Measurements from ENCODE around the gene ADAMTS14. TPM values are rescaled to one million over a fixed set of nuclear protein-coding genes. Genes with fewer than 3 reads are reported as not detected.
"Not testable (repeated sequence)": the region's sequence is repeated elsewhere in the genome, so short reads cannot be mapped to it uniquely, and the experiment has no call there.

ADAMTS14 gene
- total RNA-seq, 1 donor from 2014 or later = 0.64 TPM

- ATAC-seq = no peak
These were observed 84.5 kb downstream of the ADAMTS14 start for GRCh38 chr10:70756700-70757360.

- no peak for ATAC-seq
These were observed 85.5 kb downstream of the ADAMTS14 start for GRCh38 chr10:70757856-70758255.

GRCh38 chr10:70758757-70759514 lies 86.6 kb downstream of the ADAMTS14 start:
- ATAC-seq = peak; percentile 39

GRCh38 chr10:70759781-70760180 lies 87.5 kb downstream of the ADAMTS14 start:
- ATAC-seq = peak; percentile 80

- ATAC-seq = peak; percentile 3
These were observed 88.0 kb downstream of the ADAMTS14 start for GRCh38 chr10:70760271-70760787.

GRCh38 chr10:70761031-70761601 lies 88.8 kb downstream of the ADAMTS14 start:
- ATAC-seq = no peak

GRCh38 chr10:70761727-70762350 lies 89.5 kb downstream of the ADAMTS14 start:
- ATAC-seq = peak; percentile 4

- ATAC-seq = no peak
These were observed 90.3 kb downstream of the ADAMTS14 start for GRCh38 chr10:70762441-70763175.

- ATAC-seq = no peak
These were observed 91.3 kb downstream of the ADAMTS14 start for GRCh38 chr10:70763567-70763966.

GRCh38 chr10:70765794-70766594 lies 93.7 kb downstream of the ADAMTS14 start:
- no peak for ATAC-seq

- ATAC-seq = not testable (repeated sequence)
These were observed 95.8 kb downstream of the ADAMTS14 start for GRCh38 chr10:70768026-70768685.

- ATAC-seq = peak; percentile 60
These were observed 96.8 kb downstream of the ADAMTS14 start for GRCh38 chr10:70769121-70769520.

GRCh38 chr10:70770001-70770400 lies 97.7 kb downstream of the ADAMTS14 start:
- ATAC-seq = no peak

GRCh38 chr10:70770516-70770915 lies 98.2 kb downstream of the ADAMTS14 start:
- not testable (repeated sequence) for ATAC-seq

- ATAC-seq = no peak
These were observed 99.2 kb downstream of the ADAMTS14 start for GRCh38 chr10:70771311-70772194.

GRCh38 chr10:70772627-70773026 lies 100.3 kb downstream of the ADAMTS14 start:
- ATAC-seq = no peak

GRCh38 chr10:70773461-70773860 lies 101.2 kb downstream of the ADAMTS14 start:
- ATAC-seq = no peak

GRCh38 chr10:70773965-70774809 lies 101.9 kb downstream of the ADAMTS14 start:
- no peak for ATAC-seq

Data from esophagus mucosa (tissue), 1 donor.